HCT116 (cell line): ENCODE results near the gene EIF3M. TPM values are rescaled to one million over a fixed set of nuclear protein-coding genes. Genes with fewer than 3 reads are reported as not detected.

ENCODE experiments used
- ATAC-seq: fragments of 200-7000 bp; cut with Tn5 transposase; 2 replicates; pipeline ENCODE4 v1.9.1; 2020; ENCODE audit warnings: mild to moderate bottlenecking, moderate library complexity
- Bru-seq: library from RNA; stranded (reverse); fragments of 400-500 nt; gene quantifications from one replicate; lab custom pipeline; 2021; lab: Mats Ljungman, UMichigan
- BruChase-seq, 2 experiments: library from RNA; stranded (reverse); fragments of 400-500 nt; gene quantifications; one replicate each; lab custom pipeline; 2021; lab: Mats Ljungman, UMichigan
- BruUV-seq: library from RNA; stranded (reverse); fragments of 400-500 nt; replicated peaks from 2 replicates; lab custom pipeline; 2021; lab: Mats Ljungman, UMichigan
- CTCF ChIA-PET: fragments of 300-600 bp; sonication (Branson Sonifier 250); formaldehyde crosslinking; loops from one replicate; lab custom pipeline; 2021; ENCODE audit warnings: antibody characterized with exemption; lab: Charles Lee
- POLR2A ChIA-PET: fragments of 300-600, 350-600 bp; sonication (Branson Sonifier 250); formaldehyde crosslinking; loops from one replicate; lab custom pipeline; 2021; ENCODE audit warnings: antibody characterized with exemption; lab: Charles Lee
- RAD21 ChIA-PET, 2 experiments: fragments of 300-600 bp; sonication (Branson Sonifier 250); formaldehyde crosslinking; loops; one replicate each; lab custom pipeline; 2023; ENCODE audit warnings: low total read pairs in 2 of 2; ENCODE audit not compliant: uncharacterized antibody in 2 of 2, unreplicated experiment in 2 of 2, low non-redundant PET in 1 of 2; lab: Charles Lee
- DNase-seq: peaks from one replicate; pipeline ENCODE4 v3.0.0-alpha.2; 2010; ENCODE audit warnings: low read depth, low spot score
- H2AFZ ChIP-seq: fragments of 200-600 bp; shearing (Covaris generic), sonication (generic); 2 replicates; pipeline ENCODE4 v1.6.1; 2017; ENCODE audit warnings: low read depth, mixed run types, mixed read lengths, antibody characterized with exemption, low read length; ENCODE audit not compliant: poor library complexity, severe bottlenecking
- H3K27ac ChIP-seq: 2 replicates; pipeline ENCODE4 v1.5.1; 2012; ENCODE audit warnings: low read depth, low read length
- H3K27me3 ChIP-seq: fragments of 200-600 bp; sonication (generic); 2 replicates; pipeline ENCODE4 v1.6.1; 2016; ENCODE audit warnings: mixed run types, low read length, mixed read lengths; ENCODE audit not compliant: insufficient read depth
- H3K36me3 ChIP-seq, 2 experiments: fragments of 200-500 bp in 1 of 2; fragments of 200-600 bp in 1 of 2; sonication (Bioruptor generic) in 1 of 2; sonication (generic) in 1 of 2; 2 replicates each; pipeline versions ENCODE4 v1.5.1 to v1.6.1; 2014 to 2016; ENCODE audit warnings: low read length in 2 of 2, inconsistent platforms in 1 of 2, mixed read lengths in 1 of 2, mixed run types in 1 of 2; ENCODE audit not compliant: insufficient read depth in 2 of 2, control insufficient read depth in 1 of 2
- H3K4me1 ChIP-seq, 2 experiments: fragments of 200-600 bp in 1 of 2; sonication (generic) in 1 of 2; 2 replicates each; pipeline versions ENCODE4 v1.5.1 to v1.6.1; 2012 to 2017; ENCODE audit warnings: low read length in 2 of 2, inconsistent platforms in 1 of 2, mild to moderate bottlenecking in 1 of 2, mixed read lengths in 1 of 2, mixed run types in 1 of 2, moderate library complexity in 1 of 2; ENCODE audit not compliant: insufficient read depth in 2 of 2, control insufficient read depth in 1 of 2
- H3K4me2 ChIP-seq: fragments of 200-600 bp; sonication (generic); 2 replicates; pipeline ENCODE4 v1.6.1; 2017; ENCODE audit warnings: mixed run types, low read length, mixed read lengths
- H3K4me3 ChIP-seq, 2 experiments: fragments of 200-600 bp in 1 of 2; sonication (generic) in 1 of 2; replicated peaks in 1 of 2; 2 replicates each; pipeline ENCODE4 v1.5.1; 2011 to 2016; ENCODE audit warnings: low read length in 2 of 2, control low read depth in 1 of 2, low read depth in 1 of 2, mild to moderate bottlenecking in 1 of 2, mixed read lengths in 1 of 2, mixed run types in 1 of 2
- H3K79me2 ChIP-seq: fragments of 200-600 bp; sonication (generic); 2 replicates; pipeline ENCODE4 v1.6.1; 2017; ENCODE audit warnings: mild to moderate bottlenecking, mixed run types, low read length, moderate library complexity, mixed read lengths; ENCODE audit not compliant: insufficient read depth
- H3K9ac ChIP-seq: fragments of 200-600 bp; sonication (generic); 2 replicates; pipeline ENCODE4 v1.6.1; 2016; ENCODE audit warnings: low read length, mixed read lengths
- H3K9me2 ChIP-seq: fragments of 200-600 bp; sonication (generic), shearing (Covaris generic); 2 replicates; pipeline ENCODE4 v1.6.1; 2017; ENCODE audit warnings: mixed run types, mild to moderate bottlenecking, moderate library complexity; ENCODE audit not compliant: insufficient read depth
- H3K9me3 ChIP-seq, 2 experiments: fragments of 200-500 bp in 1 of 2; fragments of 200-600 bp in 1 of 2; sonication (Bioruptor generic) in 1 of 2; sonication (generic) in 1 of 2; 2 replicates each; pipeline ENCODE4 v1.6.1; 2014 to 2017; ENCODE audit warnings: low read length in 2 of 2, mixed read lengths in 2 of 2, inconsistent platforms in 1 of 2, low read depth in 1 of 2, mild to moderate bottlenecking in 1 of 2, mixed run types in 1 of 2, moderate library complexity in 1 of 2; ENCODE audit not compliant: control insufficient read depth in 1 of 2, insufficient read depth in 1 of 2
- H4K20me1 ChIP-seq: fragments of 200-600 bp; sonication (generic), shearing (Covaris generic); 2 replicates; pipeline ENCODE4 v1.6.1; 2017; ENCODE audit warnings: mixed run types, mild to moderate bottlenecking, moderate library complexity; ENCODE audit not compliant: insufficient read depth
- CEBPB ChIP-seq: IDR thresholded peaks from 2 replicates; pipeline ENCODE4 v1.6.1; 2012; ENCODE audit warnings: low read depth
- CTCF ChIP-seq, 3 experiments: fragments of 200-600 bp in 1 of 3; sonication (generic) in 1 of 3; IDR thresholded peaks in 2 of 3; conservative IDR thresholded peaks in 1 of 3; 2 replicates each; pipeline ENCODE4 v1.5.1; 2012 to 2017; ENCODE audit warnings: low read depth in 2 of 3, low read length in 2 of 3, antibody characterized with exemption in 1 of 3, borderline replicate concordance in 1 of 3, control low read depth in 1 of 3, mild to moderate bottlenecking in 1 of 3, mixed read lengths in 1 of 3, mixed run types in 1 of 3, moderate library complexity in 1 of 3; ENCODE audit not compliant: insufficient read depth in 1 of 3
- EGR1 ChIP-seq: IDR thresholded peaks from 2 replicates; pipeline ENCODE4 v1.6.1; 2012; ENCODE audit warnings: low read depth
- ELF1 ChIP-seq: IDR thresholded peaks from 2 replicates; pipeline ENCODE4 v1.6.1; 2012; ENCODE audit warnings: low read depth, borderline replicate concordance
- EZH2 ChIP-seq: fragments of 200-600 bp; sonication (generic); IDR thresholded peaks from 2 replicates; pipeline ENCODE4 v1.6.1; 2017; ENCODE audit warnings: antibody characterized with exemption, mixed run types
- EZH2phosphoT487 ChIP-seq: fragments of 200-600 bp; IDR thresholded peaks from 2 replicates; pipeline ENCODE4 v1.6.1; 2018; ENCODE audit warnings: antibody characterized with exemption, borderline replicate concordance
- FOSL1 ChIP-seq: IDR thresholded peaks from 2 replicates; pipeline ENCODE4 v1.6.1; 2012; ENCODE audit warnings: low read depth
- JUND ChIP-seq: IDR thresholded peaks from 2 replicates; pipeline ENCODE4 v1.6.1; 2012
- MAX ChIP-seq: IDR thresholded peaks from 2 replicates; pipeline ENCODE4 v1.6.1; 2012
- POLR2A ChIP-seq: IDR thresholded peaks from 2 replicates; pipeline ENCODE4 v1.7.0; 2011; ENCODE audit warnings: borderline replicate concordance; ENCODE audit not compliant: insufficient read depth, insufficient read length; ENCODE audit errors: extremely low read depth
- POLR2AphosphoS5 ChIP-seq: IDR thresholded peaks from 2 replicates; pipeline ENCODE4 v1.6.1; 2011; ENCODE audit warnings: mild to moderate bottlenecking, low read depth, low read length, moderate library complexity
- RAD21 ChIP-seq: IDR thresholded peaks from 2 replicates; pipeline ENCODE4 v1.6.1; 2012; ENCODE audit warnings: low read depth, mild to moderate bottlenecking
- REST ChIP-seq: IDR thresholded peaks from 2 replicates; pipeline ENCODE4 v1.6.1; 2012; ENCODE audit warnings: low read depth
- SIN3A ChIP-seq: IDR thresholded peaks from 2 replicates; pipeline ENCODE4 v1.6.1; 2012; ENCODE audit warnings: low read depth
- SP1 ChIP-seq: IDR thresholded peaks from 2 replicates; pipeline ENCODE4 v1.6.1; 2012; ENCODE audit warnings: low read depth
- SRF ChIP-seq: IDR thresholded peaks from 2 replicates; pipeline ENCODE4 v1.6.1; 2012; ENCODE audit warnings: low read depth
- TCF7L2 ChIP-seq: IDR thresholded peaks from 2 replicates; pipeline ENCODE4 v1.7.0; 2011; ENCODE audit warnings: borderline replicate concordance, inconsistent platforms; ENCODE audit not compliant: insufficient read depth, insufficient read length; ENCODE audit errors: extremely low read depth
- YY1 ChIP-seq: IDR thresholded peaks from 2 replicates; pipeline ENCODE4 v1.6.1; 2011; ENCODE audit warnings: low read length, low read depth, moderate library complexity, mild to moderate bottlenecking; ENCODE audit not compliant: insufficient replicate concordance; ENCODE audit errors: extremely low read depth
- ZFX ChIP-seq: fragments of 450-650 bp; IDR thresholded peaks from 2 replicates; pipeline ENCODE4 v1.6.1; 2017
- ZNF274 ChIP-seq: fragments of 200-500 bp; sonication (Bioruptor generic); IDR thresholded peaks from 2 replicates; pipeline ENCODE4 v1.6.1; 2014; ENCODE audit warnings: mild to moderate bottlenecking, low read depth, low read length, inconsistent platforms
- intact Hi-C: fragments of 100-400 bp; cut with micrococcal nuclease; formaldehyde crosslinking; loops from 2 replicates; pipeline ENCODE4 v1.10.0; 2022
- long read RNA-seq: library from polyadenylated mRNA; unstranded; transcript quantifications from one replicate; pipeline ENCODE4 v2.0.0, GENCODE V29; 2021; ENCODE audit not compliant: unreplicated experiment
- polyA plus RNA-seq: library from polyadenylated mRNA; unstranded; fragments of >200 nt; gene quantifications from 2 replicates; pipeline ENCODE4 v1.2.1, GENCODE V29; 2012; ENCODE audit warnings: missing spikeins
- total RNA-seq: library from RNA; stranded (reverse); gene quantifications from one replicate; pipeline ENCODE4 v1.2.1, GENCODE V29; 2021; ENCODE audit not compliant: unreplicated experiment

EIF3M gene
- total RNA-seq (346 TPM), Bru-seq, nascent RNA (percentile 97 among the genes with signal in this experiment), BruChase-seq, experiment 1, labeled RNA remaining after a 6-hour chase (percentile 97 among the genes with signal in this experiment), BruChase-seq, experiment 2, labeled RNA remaining after a 2-hour chase (percentile 94 among the genes with signal in this experiment)
- 237 and 340 TPM in 2 replicates for polyA plus RNA-seq
- long read RNA-seq, full-length matches to known transcripts: 229 of 287 reads
- long read RNA-seq, partial matches to known transcripts: 38 of 287 reads
- long read RNA-seq, other reads (novel, unspliced or antisense): 20 of 287 reads

- H4K20me1 ChIP-seq: peaks cover 25% of the 10 kb centered on the region
- H3K27me3 ChIP-seq: no peaks in the 10 kb centered on the region
- peak within 1 kb of the TSS; percentile 97 for H3K9ac ChIP-seq
- H3K9me3 ChIP-seq: no peaks in the 10 kb centered on the region
- intact Hi-C loops: no loop called here
- ATAC-seq (peak; percentile 97), DNase-seq (peak; percentile 93)
- H3K79me2 ChIP-seq: peaks cover 51% of the 10 kb centered on the region
- peaks cover 8 to 29% of the 10 kb centered on the region in 2 experiments for H3K4me1 ChIP-seq
- peak within 1 kb of the TSS; percentile 79 to 97 for H3K4me3 ChIP-seq
- peak within 1 kb of the TSS; percentile 82 for H3K27ac ChIP-seq
- ChIA-PET POLR2A (interaction anchor here (0.8 kb wide), 1 partner anchor 11 kb away, joined by 3 read pairs; no protein-coding TSS in a partner anchor), CTCF (interaction anchor here (0.7 to 0.8 kb wide), 2 partner anchors 25 to 264 kb away, joined by 4 read pairs; no protein-coding TSS in a partner anchor), RAD21 (no interaction called here)
- peak within 1 kb of the TSS; percentile 86 for H3K4me2 ChIP-seq
- peak within 1 kb of the TSS; percentile 32 for H2AFZ ChIP-seq
- BruUV-seq: no TSS peak
- peaks cover under 1 to 3% of the 10 kb centered on the region in 2 experiments; a peak in 2 of 4 replicates for H3K36me3 ChIP-seq
- no peaks in the 10 kb centered on the region for H3K9me2 ChIP-seq
- peak; percentile 84 for TF ChIP-seq POLR2A
- TF ChIP-seq TCF7L2: peak; percentile 32
- no peak for TF ChIP-seq EZH2phosphoT487
- no peak for TF ChIP-seq REST
- TF ChIP-seq ZNF274: no peak
- TF ChIP-seq JUND: no peak
- no peak for TF ChIP-seq EZH2
- no peak for TF ChIP-seq SRF
- TF ChIP-seq POLR2AphosphoS5: peak; percentile 88
- TF ChIP-seq SP1: peak; percentile 80
- peak; percentile 94 for TF ChIP-seq ZFX
- peak; percentile 63 for TF ChIP-seq YY1
- TF ChIP-seq CTCF (IDR thresholded peaks at IDR 0.05 in 2 of 3, conservative IDR thresholded peaks at IDR 0.05 in 1 of 3; ENCODE audit: borderline replicate concordance in 1 of 3, insufficient read depth in 1 of 3, low read depth in 2 of 3, low read length in 2 of 3): no peak
- peak; percentile 95 for TF ChIP-seq MAX
- peak; percentile 71 for TF ChIP-seq ELF1
- no peak for TF ChIP-seq FOSL1
- no peak for TF ChIP-seq RAD21
- peak; percentile 91 for TF ChIP-seq SIN3A
- TF ChIP-seq CEBPB: no peak
- peak; percentile 37; the same call in 1 of the 2 replicates for TF ChIP-seq EGR1
Observed at GRCh38 chr11:32583459-32584271, at the start of gene EIF3M. TSS of gene EIF3M (plus strand) at chr11:32583831. CDS start at chr11:32583888, 57 bp downstream.
